ENCODE data around the gene NFKBIL1.

Gene NFKBIL1

GRCh38 chr6:31535538-31536324 is 11.7 kb upstream of the NFKBIL1 start:
- no peak for DNase-seq

GRCh38 chr6:31538805-31539400 is 8.5 kb upstream of the NFKBIL1 start:
- DNase-seq = peak; percentile 47

GRCh38 chr6:31540640-31541039 is 6.8 kb upstream of the NFKBIL1 start:
- DNase-seq = no peak

GRCh38 chr6:31541059-31541657 is 6.2 kb upstream of the NFKBIL1 start:
- DNase-seq = peak; percentile 85

GRCh38 chr6:31541658-31542521 is 5.5 kb upstream of the NFKBIL1 start, which contains the start of gene DDX39B:
DDX39B (minus strand) TSS chr6:31542003; CDS start chr6:31540532, 1,471 bp downstream.
- peak; percentile 96 for DNase-seq

GRCh38 chr6:31543639-31544038 is 3.8 kb upstream of the NFKBIL1 start:
- no peak for DNase-seq

- DNase-seq = no peak
These were observed 2.7 kb upstream of the NFKBIL1 start for GRCh38 chr6:31544676-31545075.

GRCh38 chr6:31545291-31545690 is 2.1 kb upstream of the NFKBIL1 start:
- no peak for DNase-seq

GRCh38 chr6:31546339-31546957 is 960 bp upstream of the NFKBIL1 start, which contains the start of gene ATP6V1G2:
ATP6V1G2 (minus strand) TSS chr6:31546608; CDS start chr6:31546559, 49 bp downstream.
- DNase-seq = peak; percentile 88

GRCh38 chr6:31547727-31548543 is 527 bp downstream of the NFKBIL1 start:
- DNase-seq = no peak

GRCh38 chr6:31548544-31548873 is 1.1 kb downstream of the NFKBIL1 start:
- DNase-seq = no peak

GRCh38 chr6:31551371-31551770 is 4.0 kb downstream of the NFKBIL1 start:
- peak; percentile 80 for DNase-seq

GRCh38 chr6:31556307-31556706 is 8.9 kb downstream of the NFKBIL1 start:
- DNase-seq = peak; percentile 29

GRCh38 chr6:31557443-31558317 is 10.3 kb downstream of the NFKBIL1 start:
- no peak for DNase-seq

- DNase-seq = no peak
These were observed 10.9 kb downstream of the NFKBIL1 start for GRCh38 chr6:31558318-31558625.

- peak; percentile 74 for DNase-seq
These were observed 11.5 kb downstream of the NFKBIL1 start for GRCh38 chr6:31558631-31559500.

- no peak for DNase-seq
These were observed 12.2 kb downstream of the NFKBIL1 start for GRCh38 chr6:31559606-31559957.

- peak; percentile 65 for DNase-seq
These were observed 12.7 kb downstream of the NFKBIL1 start for GRCh38 chr6:31559958-31560696.

- no peak for DNase-seq
These were observed 13.3 kb downstream of the NFKBIL1 start for GRCh38 chr6:31560697-31561058.
